Liver (tissue), 9 donors: ENCODE data around the gene TMEM123. TPM values are rescaled to one million over a fixed set of nuclear protein-coding genes. Genes with fewer than 3 reads are reported as not detected.

Source experiments
- DNase-seq: peaks from one replicate; pipeline ENCODE4 v3.0.0-alpha.2; 2017; ENCODE audit warnings: low spot score
- H3K27ac ChIP-seq, 2 donors: one replicate each; pipeline ENCODE4 v1.7.0; 2013; ENCODE audit warnings: inconsistent platforms in 2 of 2, low read length in 2 of 2, control low read depth in 1 of 2, low read depth in 1 of 2, mild to moderate bottlenecking in 1 of 2
- H3K27me3 ChIP-seq, 4 donors: one replicate each; pipeline versions ENCODE4 v1.6.1 to v1.7.0; 2013; ENCODE audit warnings: low read length in 3 of 4, inconsistent platforms in 1 of 4, mild to moderate bottlenecking in 1 of 4, moderate library complexity in 1 of 4; ENCODE audit not compliant: control insufficient read depth in 4 of 4, insufficient read depth in 4 of 4
- H3K36me3 ChIP-seq, 4 donors: one replicate each; pipeline versions ENCODE4 v1.6.1 to v1.7.0; 2013; ENCODE audit warnings: low read length in 3 of 4, mild to moderate bottlenecking in 3 of 4, low read depth in 1 of 4, moderate library complexity in 1 of 4; ENCODE audit not compliant: control insufficient read depth in 4 of 4, insufficient read depth in 3 of 4
- H3K4me1 ChIP-seq, 4 donors: one replicate each; pipeline versions ENCODE4 v1.6.1 to v1.7.0; 2013; ENCODE audit warnings: low read length in 3 of 4, mild to moderate bottlenecking in 3 of 4, moderate library complexity in 1 of 4; ENCODE audit not compliant: control insufficient read depth in 4 of 4, insufficient read depth in 4 of 4
- H3K4me3 ChIP-seq, 3 donors: one replicate each; pipeline versions ENCODE4 v1.6.1 to v1.7.0; 2013; ENCODE audit warnings: low read length in 3 of 3, control low read depth in 1 of 3, low read depth in 1 of 3, mild to moderate bottlenecking in 1 of 3
- H3K9ac ChIP-seq, 2 donors: one replicate each; pipeline ENCODE4 v1.7.0; 2013; ENCODE audit warnings: low read length in 2 of 2, mild to moderate bottlenecking in 2 of 2, moderate library complexity in 2 of 2, control low read depth in 1 of 2, low read depth in 1 of 2
- H3K9me3 ChIP-seq, 4 donors: one replicate each; pipeline versions ENCODE4 v1.6.1 to v1.7.0; 2013; ENCODE audit warnings: low read length in 3 of 4; ENCODE audit not compliant: control insufficient read depth in 4 of 4
- ATF3 ChIP-seq: IDR thresholded peaks from 2 replicates; pipeline ENCODE4 v1.6.1; 2016; ENCODE audit warnings: antibody characterized with exemption
- CTCF ChIP-seq: fragments of 150-350 bp; IDR thresholded peaks from 2 replicates; pipeline ENCODE4 v1.5.1; 2017; ENCODE audit warnings: improper control_type of control experiment, low read depth, low read length; ENCODE audit not compliant: missing input control
- EGR1 ChIP-seq, 2 donors: IDR thresholded peaks; 2 replicates each; pipeline ENCODE4 v1.6.1; 2016 to 2018; ENCODE audit warnings: antibody characterized with exemption in 2 of 2, low read depth in 2 of 2
- FOXA1 ChIP-seq: IDR thresholded peaks from 2 replicates; pipeline ENCODE4 v1.6.1; 2016; ENCODE audit warnings: antibody characterized with exemption
- GABPA ChIP-seq, 2 donors: IDR thresholded peaks in 1 of 2; conservative IDR thresholded peaks in 1 of 2; 2 replicates each; pipeline ENCODE4 v1.6.1; 2016; ENCODE audit warnings: antibody characterized with exemption in 2 of 2, mild to moderate bottlenecking in 1 of 2, moderate library complexity in 1 of 2
- HNF4A ChIP-seq, 2 donors: conservative IDR thresholded peaks; 2 replicates each; pipeline ENCODE4 v1.6.1; 2016; ENCODE audit warnings: antibody characterized with exemption in 2 of 2, mild to moderate bottlenecking in 2 of 2
- HNF4G ChIP-seq: IDR thresholded peaks from 2 replicates; pipeline ENCODE4 v1.6.1; 2016; ENCODE audit warnings: antibody characterized with exemption
- JUND ChIP-seq, 2 donors: IDR thresholded peaks; 2 replicates each; pipeline ENCODE4 v1.6.1; 2016; ENCODE audit warnings: antibody characterized with exemption in 2 of 2
- RAD21 ChIP-seq, 2 donors: IDR thresholded peaks; 2 replicates each; pipeline ENCODE4 v1.6.1; 2016; ENCODE audit warnings: antibody characterized with exemption in 2 of 2, mild to moderate bottlenecking in 2 of 2
- REST ChIP-seq: IDR thresholded peaks from 2 replicates; pipeline ENCODE4 v1.6.1; 2016; ENCODE audit warnings: antibody characterized with exemption, mild to moderate bottlenecking
- RXRA ChIP-seq, 2 donors: IDR thresholded peaks; 2 replicates each; pipeline ENCODE4 v1.6.1; 2017 to 2018; ENCODE audit warnings: antibody characterized with exemption in 2 of 2, mild to moderate bottlenecking in 1 of 2
- SP1 ChIP-seq: IDR thresholded peaks from 2 replicates; pipeline ENCODE4 v1.6.1; 2018; ENCODE audit warnings: antibody characterized with exemption, mild to moderate bottlenecking
- TAF1 ChIP-seq: conservative IDR thresholded peaks from 2 replicates; pipeline ENCODE4 v1.6.1; 2016; ENCODE audit warnings: antibody characterized with exemption, mild to moderate bottlenecking
- YY1 ChIP-seq: IDR thresholded peaks from 2 replicates; pipeline ENCODE4 v1.6.1; 2016; ENCODE audit warnings: antibody characterized with exemption, mild to moderate bottlenecking
- WGBS: extraction: QIAGEN DNeasy Blood & Tissue Kit; methylation state at CpG from one replicate; pipeline ENCODE4 v1.1.7; 2013; 5-methylcytosine and 5-hydroxymethylcytosine counted together
- polyA plus RNA-seq, 2 donors: library from polyadenylated mRNA; stranded (reverse) in 1 of 2; unstranded in 1 of 2; fragments of 200-250 nt in 1 of 2; fragments of >200 nt in 1 of 2; fragmentation: Nextera tagmentation in 1 of 2; extraction: Ambion mirVana in 1 of 2; gene quantifications; one replicate each; pipeline versions ENCODE4 v1.2.1 to v1.2.3, GENCODE V29; 2013 to 2015
- total RNA-seq, 2 donors: library from RNA; depleted of rRNA; stranded (reverse); fragments of >200 nt; gene quantifications; one replicate each; pipeline ENCODE4 v1.2.3, GENCODE V29; 2014
- TF ChIP-seq, protein P1 (sequence below): IDR thresholded peaks from 2 replicates; pipeline ENCODE4 v1.6.1; 2016; ENCODE audit warnings: antibody characterized with exemption
- donor health status: healthy.
- donor health status: healthy.
- donor health status: healthy.
- donor health status: healthy.
- donor health status: healthy.

TMEM123 gene
- total and polyA plus RNA-seq, 4 donors: 101 to 140 (median 107) TPM

- Histone ChIP-seq H3K4me1 (no peaks in the 10 kb centered on the region), H3K4me3 (no peak overlapping the region), H3K36me3 (peaks cover 2 to 25% (median 8%) of the 10 kb centered on the region in 4 donors), H3K9me3 (no peaks in the 10 kb centered on the region), H3K27me3 (no peaks in the 10 kb centered on the region), H3K9ac (no peak overlapping the region), H3K27ac (no peak overlapping the region)
- 86% methylated on average over 8 of the region's 8 CpGs for WGBS
- no peak for TF ChIP-seq TAF1
- TF ChIP-seq HNF4A (conservative IDR thresholded peaks at IDR 0.05): no peak
- TF ChIP-seq JUND (IDR thresholded peaks at IDR 0.05): no peak
- no peak for TF ChIP-seq RAD21 (IDR thresholded peaks at IDR 0.05)
- no peak for TF ChIP-seq ATF3
- no peak for TF ChIP-seq CTCF
- no peak for TF ChIP-seq REST
- TF ChIP-seq GABPA (IDR thresholded peaks at IDR 0.05 in 1 of 2, conservative IDR thresholded peaks at IDR 0.05 in 1 of 2): no peak
- no peak for TF ChIP-seq EGR1 (IDR thresholded peaks at IDR 0.05; ENCODE audit: low read depth in 2 of 2)
- no peak for TF ChIP-seq RXRA (IDR thresholded peaks at IDR 0.05)
- no peak for DNase-seq
Observed at GRCh38 chr11:102387043-102387781, 65.4 kb downstream of the TMEM123 start.

- no peaks in the 10 kb centered on the region for H3K27me3 ChIP-seq
- TF ChIP-seq ATF3: no peak
- no peak for TF ChIP-seq FOXA1
- no peak for TF ChIP-seq EGR1 (IDR thresholded peaks at IDR 0.05; ENCODE audit: low read depth in 2 of 2)
- no peak for TF ChIP-seq YY1
- TF ChIP-seq CTCF: no peak
- no peak for TF ChIP-seq RXRA (IDR thresholded peaks at IDR 0.05)
- TF ChIP-seq JUND (IDR thresholded peaks at IDR 0.05): no peak
- TF ChIP-seq, protein P1, sequence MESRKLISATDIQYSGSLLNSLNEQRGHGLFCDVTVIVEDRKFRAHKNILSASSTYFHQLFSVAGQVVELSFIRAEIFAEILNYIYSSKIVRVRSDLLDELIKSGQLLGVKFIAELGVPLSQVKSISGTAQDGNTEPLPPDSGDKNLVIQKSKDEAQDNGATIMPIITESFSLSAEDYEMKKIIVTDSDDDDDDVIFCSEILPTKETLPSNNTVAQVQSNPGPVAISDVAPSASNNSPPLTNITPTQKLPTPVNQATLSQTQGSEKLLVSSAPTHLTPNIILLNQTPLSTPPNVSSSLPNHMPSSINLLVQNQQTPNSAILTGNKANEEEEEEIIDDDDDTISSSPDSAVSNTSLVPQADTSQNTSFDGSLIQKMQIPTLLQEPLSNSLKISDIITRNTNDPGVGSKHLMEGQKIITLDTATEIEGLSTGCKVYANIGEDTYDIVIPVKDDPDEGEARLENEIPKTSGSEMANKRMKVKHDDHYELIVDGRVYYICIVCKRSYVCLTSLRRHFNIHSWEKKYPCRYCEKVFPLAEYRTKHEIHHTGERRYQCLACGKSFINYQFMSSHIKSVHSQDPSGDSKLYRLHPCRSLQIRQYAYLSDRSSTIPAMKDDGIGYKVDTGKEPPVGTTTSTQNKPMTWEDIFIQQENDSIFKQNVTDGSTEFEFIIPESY: no peak
- no peak for TF ChIP-seq TAF1
- no peak for TF ChIP-seq HNF4G
- TF ChIP-seq GABPA (IDR thresholded peaks at IDR 0.05 in 1 of 2, conservative IDR thresholded peaks at IDR 0.05 in 1 of 2): no peak
- no peak for TF ChIP-seq SP1
- no peak for DNase-seq
- H3K4me1 ChIP-seq: no peaks in the 10 kb centered on the region
- H3K9me3 ChIP-seq: no peaks in the 10 kb centered on the region
- H3K27ac ChIP-seq: no peak overlapping the region
- peaks cover 2 to 28% (median 8%) of the 10 kb centered on the region in 4 donors for H3K36me3 ChIP-seq
- no peak overlapping the region for H3K4me3 ChIP-seq
- no peak overlapping the region for H3K9ac ChIP-seq
- WGBS: 93% methylated on average over 2 of the region's 2 CpGs
Observed at GRCh38 chr11:102386136-102386734, 66.3 kb downstream of the TMEM123 start.
